Stomach (tissue), 9 donors: ENCODE measurements around the gene KIF13A. TPM values are rescaled to one million over a fixed set of nuclear protein-coding genes. Genes with fewer than 3 reads are reported as not detected.
"Not testable (repeated sequence)": the region's sequence is repeated elsewhere in the genome, so short reads cannot be mapped to it uniquely, and the experiment has no call there.

Source experiments
- DNase-seq, 2 donors: peaks; one replicate each; pipeline versions ENCODE4 v3.0.0 to v3.0.0-alpha.2; 2013 to 2019
- H3K27ac ChIP-seq, 5 donors: fragments of 200-600 bp in 4 of 5; sonication (generic) in 4 of 5; one replicate each; pipeline ENCODE4 v1.5.1; 2013 to 2019; ENCODE audit warnings: mild to moderate bottlenecking in 1 of 5, moderate library complexity in 1 of 5
- H3K27me3 ChIP-seq, 3 donors: fragments of 200-600 bp; sonication (generic); one replicate each; pipeline ENCODE4 v1.5.1; 2017 to 2019; ENCODE audit warnings: mixed run types in 1 of 3
- H3K36me3 ChIP-seq, 4 donors: fragments of 200-600 bp; sonication (generic); 1 replicate in 3 of 4; 2 replicates in 1 of 4; pipeline ENCODE4 v1.5.1; 2016 to 2019
- H3K4me1 ChIP-seq, 4 donors: fragments of 200-600 bp; sonication (generic); one replicate each; pipeline ENCODE4 v1.5.1; 2016 to 2019
- H3K4me3 ChIP-seq, 4 donors: fragments of 200-600 bp; sonication (generic) in 3 of 4; one replicate each; pipeline ENCODE4 v1.5.1; 2016 to 2019; ENCODE audit warnings: mild to moderate bottlenecking in 1 of 4
- H3K9me3 ChIP-seq, 4 donors: fragments of 200-600 bp; sonication (generic); one replicate each; pipeline ENCODE4 v1.5.1; 2016 to 2019
- EP300 ChIP-seq: sonication (generic); formaldehyde crosslinking; IDR thresholded peaks from one replicate; pipeline ENCODE4 v1.6.1; 2017; ENCODE audit warnings: antibody characterized with exemption
- POLR2A ChIP-seq, 4 donors: fragments of 450-650 bp; IDR thresholded peaks; one replicate each; pipeline ENCODE4 v1.6.1; 2016; ENCODE audit warnings: antibody characterized with exemption in 4 of 4, control low read depth in 2 of 4, mild to moderate bottlenecking in 1 of 4, moderate library complexity in 1 of 4
- POLR2AphosphoS5 ChIP-seq, 3 donors: sonication (generic); formaldehyde crosslinking; IDR thresholded peaks; one replicate each; pipeline ENCODE4 v1.6.1; 2016; ENCODE audit warnings: antibody characterized with exemption in 3 of 3
- WGBS, 5 donors: extraction: QIAGEN DNeasy Blood & Tissue Kit in 3 of 5; methylation state at CpG; one replicate each; pipeline versions ENCODE4 v1.1.5 to v1.1.7; 2013 to 2018; 5-methylcytosine and 5-hydroxymethylcytosine counted together
- intact Hi-C: fragments of 100-400 bp; cut with DNase I; formaldehyde crosslinking; loops from one replicate; pipeline ENCODE4 v1.15.1; 2023; ENCODE audit warnings: low total_unique reads
- polyA plus RNA-seq, 3 donors: library from polyadenylated mRNA; stranded (reverse); fragments of 200-250 nt; gene quantifications; one replicate each; pipeline ENCODE4 v1.2.3, GENCODE V29; 2013
- total RNA-seq, 5 donors: library from RNA; depleted of rRNA; stranded (reverse); fragments of >200 nt; gene quantifications; one replicate each; pipeline versions ENCODE4 v1.1.0 to v1.2.3, GENCODE V29; 2014 to 2016
- TF ChIP-seq, protein P1 (sequence below), 7 experiments: fragments of 450-650 bp in 4 of 7; fragments of 200-600 bp in 3 of 7; sonication (generic) in 3 of 7; IDR thresholded peaks; one replicate each; pipeline ENCODE4 v1.5.1; 2016 to 2019; ENCODE audit warnings: antibody characterized with exemption in 7 of 7, control low read depth in 2 of 7, mild to moderate bottlenecking in 1 of 7
- donor health status: healthy with polysubstance abuse.
- donor health status: Bipolar disorder and iron deficiency.
- donor health status: healthy.

Gene KIF13A
- total and polyA plus RNA-seq, 8 donors = 9.2 to 60.6 (median 23.6) TPM

DNA sequence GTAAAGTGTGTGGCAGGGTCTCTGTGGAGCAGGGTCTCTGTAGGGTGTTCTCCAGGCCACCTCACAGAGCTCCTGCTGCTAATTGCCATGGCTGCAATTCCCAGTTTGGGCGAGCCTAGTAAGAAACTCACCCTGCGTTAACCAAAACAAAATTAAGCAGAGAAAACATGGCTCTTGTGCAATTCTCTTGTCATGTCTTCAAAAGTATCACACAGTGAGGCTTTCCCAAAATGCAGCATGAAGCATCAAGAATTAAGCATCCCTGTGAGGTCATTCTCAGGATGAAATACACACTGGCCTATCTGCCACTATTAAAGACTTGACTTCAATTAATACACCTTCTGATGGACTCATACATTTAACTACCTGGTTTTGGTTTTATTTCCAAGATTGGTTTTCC is 72.8 kb downstream of the KIF13A start:
- Histone ChIP-seq H3K36me3 (no peaks in the 10 kb centered on the region), H3K4me1 (peaks cover 3 to 32% (median 16%) of the 10 kb centered on the region in 4 donors), H3K9me3 (no peaks in the 10 kb centered on the region), H3K4me3 (no peak overlapping the region), H3K27me3 (no peaks in the 10 kb centered on the region), H3K27ac (no peak overlapping the region)
- 81 to 90% (median 83%) methylated on average over 2 of the region's 2 CpGs for WGBS, 5 donors
- TF ChIP-seq POLR2AphosphoS5 (IDR thresholded peaks at IDR 0.05) (peak in 1 of 3 donors; percentile 13), POLR2A (IDR thresholded peaks at IDR 0.05) (no peak), EP300 (no peak)
- TF ChIP-seq, protein P1, sequence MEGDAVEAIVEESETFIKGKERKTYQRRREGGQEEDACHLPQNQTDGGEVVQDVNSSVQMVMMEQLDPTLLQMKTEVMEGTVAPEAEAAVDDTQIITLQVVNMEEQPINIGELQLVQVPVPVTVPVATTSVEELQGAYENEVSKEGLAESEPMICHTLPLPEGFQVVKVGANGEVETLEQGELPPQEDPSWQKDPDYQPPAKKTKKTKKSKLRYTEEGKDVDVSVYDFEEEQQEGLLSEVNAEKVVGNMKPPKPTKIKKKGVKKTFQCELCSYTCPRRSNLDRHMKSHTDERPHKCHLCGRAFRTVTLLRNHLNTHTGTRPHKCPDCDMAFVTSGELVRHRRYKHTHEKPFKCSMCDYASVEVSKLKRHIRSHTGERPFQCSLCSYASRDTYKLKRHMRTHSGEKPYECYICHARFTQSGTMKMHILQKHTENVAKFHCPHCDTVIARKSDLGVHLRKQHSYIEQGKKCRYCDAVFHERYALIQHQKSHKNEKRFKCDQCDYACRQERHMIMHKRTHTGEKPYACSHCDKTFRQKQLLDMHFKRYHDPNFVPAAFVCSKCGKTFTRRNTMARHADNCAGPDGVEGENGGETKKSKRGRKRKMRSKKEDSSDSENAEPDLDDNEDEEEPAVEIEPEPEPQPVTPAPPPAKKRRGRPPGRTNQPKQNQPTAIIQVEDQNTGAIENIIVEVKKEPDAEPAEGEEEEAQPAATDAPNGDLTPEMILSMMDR (IDR thresholded peaks at IDR 0.05) = no peak
- DNase-seq = no peak
- intact Hi-C loops = no loop called here

GRCh38 chr6:17912521-17912920 is 74.9 kb downstream of the KIF13A start:
- intact Hi-C loops = no loop called here

GRCh38 chr6:17911656-17912055 is 75.8 kb downstream of the KIF13A start:
- H3K4me3 ChIP-seq, H3K27ac ChIP-seq, DNase-seq, H3K36me3 ChIP-seq, intact Hi-C loops, H3K27me3 ChIP-seq, H3K9me3 ChIP-seq: not testable (repeated sequence)
- H3K4me1 ChIP-seq = peaks cover 0 to 30% (median 10%) of the 10 kb centered on the region in 4 donors
- 88 to 93% (median 90%) methylated on average over 11 of the region's 11 CpGs for WGBS, 5 donors

More at GRCh38 chr6:17912521-17912920, 74.9 kb downstream of the KIF13A start:
- no peaks in the 10 kb centered on the region for H3K36me3 ChIP-seq
- no peak overlapping the region for H3K4me3 ChIP-seq
- no peaks in the 10 kb centered on the region for H3K27me3 ChIP-seq
- H3K4me1 ChIP-seq = peaks cover 0 to 21% (median 9%) of the 10 kb centered on the region in 4 donors
- no peak for DNase-seq
- H3K27ac ChIP-seq = no peak overlapping the region
- H3K9me3 ChIP-seq = no peaks in the 10 kb centered on the region
- no peak for TF ChIP-seq EP300
- no peak for TF ChIP-seq POLR2A (IDR thresholded peaks at IDR 0.05)
- no peak for TF ChIP-seq POLR2AphosphoS5 (IDR thresholded peaks at IDR 0.05)
- TF ChIP-seq, protein P1 (IDR thresholded peaks at IDR 0.05) = no peak

- 43 to 68% (median 47%) methylated on average over 2 of the region's 2 CpGs for WGBS, 5 donors
- H3K27me3 ChIP-seq = no peaks in the 10 kb centered on the region
- no peaks in the 10 kb centered on the region for H3K9me3 ChIP-seq
- H3K4me1 ChIP-seq = peaks cover 0 to 44% (median 10%) of the 10 kb centered on the region in 4 donors
- intact Hi-C loops = no loop called here
- H3K36me3 ChIP-seq = no peaks in the 10 kb centered on the region
- no peak overlapping the region for H3K4me3 ChIP-seq
- no peak overlapping the region for H3K27ac ChIP-seq
- DNase-seq = no peak
- TF ChIP-seq EP300 (no peak), POLR2A (IDR thresholded peaks at IDR 0.05) (no peak), POLR2AphosphoS5 (IDR thresholded peaks at IDR 0.05) (no peak)
- TF ChIP-seq, protein P1 (IDR thresholded peaks at IDR 0.05) = no peak
Observed at GRCh38 chr6:17910189-17910588, 77.2 kb downstream of the KIF13A start.

GRCh38 chr6:17908831-17909230 is 78.6 kb downstream of the KIF13A start:
- intact Hi-C loops = no loop called here
- Histone ChIP-seq H3K4me1 (peaks cover 0 to 53% (median 14%) of the 10 kb centered on the region in 4 donors), H3K4me3 (no peak overlapping the region), H3K9me3 (no peaks in the 10 kb centered on the region), H3K36me3 (no peaks in the 10 kb centered on the region), H3K27ac (no peak overlapping the region), H3K27me3 (no peaks in the 10 kb centered on the region)
- 89 to 98% (median 96%) methylated on average over 4 of the region's 4 CpGs for WGBS, 5 donors
- no peak for TF ChIP-seq POLR2A (IDR thresholded peaks at IDR 0.05)
- TF ChIP-seq, protein P1 (IDR thresholded peaks at IDR 0.05) = no peak
- no peak for DNase-seq
